MCF 10A (cell line): ENCODE data around the gene SLC6A11. TPM values are rescaled to one million over a fixed set of nuclear protein-coding genes. Genes with fewer than 3 reads are reported as not detected.

ENCODE experiments used
- BruUV-seq: library from RNA; stranded (reverse); fragments of 400-500 nt; replicated peaks from 2 replicates; lab custom pipeline; 2021; lab: Mats Ljungman, UMichigan
- CTCF ChIA-PET: fragments of 300-600 bp; sonication (Branson Sonifier 250); formaldehyde crosslinking; extraction: SDS; loops from one replicate; lab custom pipeline; 2021; ENCODE audit warnings: antibody characterized with exemption, inconsistent platforms; lab: Yijun Ruan, JAX
- POLR2A ChIA-PET: fragments of 300-600, 350-650 bp; sonication (Branson Sonifier 250); formaldehyde crosslinking; extraction: SDS; loops from one replicate; lab custom pipeline; 2020; ENCODE audit warnings: antibody characterized with exemption, inconsistent platforms; lab: Yijun Ruan, JAX
- DNase-seq: peaks from one replicate; pipeline ENCODE4 v3.0.0-alpha.2; 2018; ENCODE audit not compliant: unreplicated experiment
- H3K27ac Mint-ChIP-seq: one replicate; pipeline ENCODE4 v1.8.0; 2022; ENCODE audit warnings: mild to moderate bottlenecking, low read depth, mixed read lengths; ENCODE audit not compliant: unreplicated experiment
- H3K27me3 Mint-ChIP-seq: one replicate; pipeline ENCODE4 v1.8.0; 2022; ENCODE audit warnings: mixed read lengths; ENCODE audit not compliant: insufficient read depth, unreplicated experiment
- H3K36me3 Mint-ChIP-seq: one replicate; pipeline ENCODE4 v1.8.0; 2022; ENCODE audit warnings: mild to moderate bottlenecking, moderate library complexity, mixed read lengths; ENCODE audit not compliant: insufficient read depth, unreplicated experiment
- H3K4me1 Mint-ChIP-seq: one replicate; pipeline ENCODE4 v1.8.0; 2022; ENCODE audit warnings: mixed read lengths; ENCODE audit not compliant: insufficient read depth, unreplicated experiment
- H3K4me3 Mint-ChIP-seq: one replicate; pipeline ENCODE4 v1.8.0; 2022; ENCODE audit warnings: mild to moderate bottlenecking, moderate library complexity, mixed read lengths; ENCODE audit not compliant: unreplicated experiment
- H3K9me3 Mint-ChIP-seq: one replicate; pipeline ENCODE4 v1.8.0; 2022; ENCODE audit warnings: mixed read lengths; ENCODE audit not compliant: unreplicated experiment
- CTCF ChIP-seq: fragments of 200-600 bp; IDR thresholded peaks from one replicate; pipeline ENCODE4 v1.8.0; 2022; ENCODE audit warnings: antibody characterized with exemption, mild to moderate bottlenecking; ENCODE audit not compliant: unreplicated experiment
- intact Hi-C: fragments of 100-400 bp; cut with micrococcal nuclease; formaldehyde crosslinking; loops from 2 replicates; pipeline ENCODE4 v1.14.1; 2022
- total RNA-seq: library from RNA; stranded (reverse); gene quantifications from 2 replicates; pipeline ENCODE4 v1.2.3, GENCODE V29; 2022

The SLC6A11 gene
- total RNA-seq, 1 experiment from 2014 or later: 1.4 TPM

- no peak for DNase-seq
These were observed 130.5 kb downstream of the SLC6A11 start for GRCh38 chr3:10946526-10946925.

GRCh38 chr3:10948326-10948725, 132.3 kb downstream of the SLC6A11 start:
- Mint-ChIP-seq H3K36me3 (no peaks in the 10 kb centered on the region), H3K27me3 (peaks cover 24% of the 10 kb centered on the region), H3K4me3 (no peak overlapping the region), H3K27ac (no peak overlapping the region), H3K4me1 (no peaks in the 10 kb centered on the region), H3K9me3 (no peaks in the 10 kb centered on the region)
- intact Hi-C loops: loop anchor here (10.0 kb wide), 1 partner anchor 276 kb away; no protein-coding TSS in a partner anchor
- BruUV-seq: no TSS peak
- no peak for TF ChIP-seq CTCF
- ChIA-PET CTCF (interaction anchor here (0.9 to 4.4 kb wide), 4 partner anchors 7 to 188 kb away, joined by 3 to 48 read pairs (median 4); no protein-coding TSS in a partner anchor), POLR2A (no interaction called here)
- no peak for DNase-seq

More at GRCh38 chr3:10946526-10946925, 130.5 kb downstream of the SLC6A11 start:
- H3K27me3 Mint-ChIP-seq: peaks cover 22% of the 10 kb centered on the region
- H3K4me1 Mint-ChIP-seq: no peaks in the 10 kb centered on the region
- H3K36me3 Mint-ChIP-seq: no peaks in the 10 kb centered on the region
- H3K9me3 Mint-ChIP-seq: no peaks in the 10 kb centered on the region
- ChIA-PET CTCF (interaction anchor here (0.5 to 5.7 kb wide), 28 partner anchors 9 to 389 kb away, joined by 3 to 109 read pairs (median 4); no protein-coding TSS in a partner anchor), POLR2A (no interaction called here)
- TF ChIP-seq CTCF: no peak
- intact Hi-C loops: loop anchor here (10.0 kb wide), 1 partner anchor 278 kb away; no protein-coding TSS in a partner anchor
- H3K27ac Mint-ChIP-seq: no peak overlapping the region
- no TSS peak for BruUV-seq
- no peak overlapping the region for H3K4me3 Mint-ChIP-seq

- no peaks in the 10 kb centered on the region for H3K4me1 Mint-ChIP-seq
- H3K9me3 Mint-ChIP-seq: no peaks in the 10 kb centered on the region
- BruUV-seq: no TSS peak
- no peak for DNase-seq
- intact Hi-C loops: loop anchor here (10.0 kb wide), 1 partner anchor 276 kb away; no protein-coding TSS in a partner anchor
- H3K4me3 Mint-ChIP-seq: no peak overlapping the region
- H3K27me3 Mint-ChIP-seq: peaks cover 33% of the 10 kb centered on the region
- H3K36me3 Mint-ChIP-seq: no peaks in the 10 kb centered on the region
- CTCF ChIA-PET: interaction anchor here (0.7 to 3.1 kb wide), 5 partner anchors 10 to 176 kb away, joined by 3 to 28 read pairs (median 3); no protein-coding TSS in a partner anchor
- POLR2A ChIA-PET: no interaction called here
- no peak for TF ChIP-seq CTCF
- no peak overlapping the region for H3K27ac Mint-ChIP-seq
These were observed 133.2 kb downstream of the SLC6A11 start for GRCh38 chr3:10949197-10949596.

GRCh38 chr3:10950476-10951294, 134.7 kb downstream of the SLC6A11 start:
- H3K27ac Mint-ChIP-seq: no peak overlapping the region
- intact Hi-C loops: loop anchor here (1.0 kb wide), 1 partner anchor 109 kb away; no protein-coding TSS in a partner anchor

More at GRCh38 chr3:10950476-10951294, 134.7 kb downstream of the SLC6A11 start:
- Mint-ChIP-seq H3K36me3 (no peaks in the 10 kb centered on the region), H3K9me3 (no peaks in the 10 kb centered on the region), H3K27me3 (peaks cover 37% of the 10 kb centered on the region), H3K4me1 (no peaks in the 10 kb centered on the region), H3K4me3 (no peak overlapping the region)
- POLR2A ChIA-PET: no interaction called here
- peak; percentile 50 for DNase-seq
- no TSS peak for BruUV-seq
- peak; percentile 47 for TF ChIP-seq CTCF
- CTCF ChIA-PET: interaction anchor here (0.5 to 3.1 kb wide), 15 partner anchors 16 to 1902 kb away, joined by 3 to 28 read pairs (median 3); no protein-coding TSS in a partner anchor
